ENCODE data around the gene ARSB. TPM values are rescaled to one million over a fixed set of nuclear protein-coding genes. Genes with fewer than 3 reads are reported as not detected.

ARSB gene
- total RNA-seq, 1 donor from 2014 or later, result 16.7 TPM

DNA sequence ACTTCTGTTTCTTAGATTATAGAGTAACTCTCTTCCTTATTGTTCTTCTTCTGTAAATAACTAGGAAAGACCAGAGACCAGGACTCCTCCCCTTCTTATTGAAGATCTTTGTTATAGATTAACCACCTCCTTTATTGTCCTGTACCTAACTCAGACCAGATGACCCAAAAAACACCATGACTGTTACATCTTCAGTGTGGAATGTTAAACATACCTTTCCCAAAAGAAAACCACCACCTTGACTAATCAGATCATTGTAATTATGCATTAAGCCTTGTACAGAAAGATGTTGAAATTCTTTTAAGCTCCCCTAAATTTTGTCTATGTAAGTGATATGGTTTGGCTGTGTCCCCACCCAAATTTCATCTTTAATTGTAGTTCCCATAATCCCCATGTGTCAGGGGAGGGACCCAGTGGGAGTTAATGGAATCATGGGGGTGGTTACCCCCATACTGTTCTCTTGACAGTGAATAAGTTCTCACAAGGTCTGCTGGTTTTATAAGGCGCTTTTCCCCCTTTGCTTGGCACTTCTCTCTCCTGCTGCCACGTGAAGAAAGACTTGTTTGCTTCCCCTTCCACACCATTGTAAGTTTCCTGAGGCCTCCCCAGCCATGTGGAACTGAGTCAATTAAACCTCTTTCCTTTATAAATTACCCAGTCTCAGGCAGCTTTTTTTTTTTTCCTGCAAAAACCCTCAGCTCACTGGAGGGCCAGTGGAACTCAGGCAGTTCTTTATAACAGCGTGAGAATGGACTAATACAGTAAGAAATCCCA is 26.3 kb downstream of the ARSB start:
- DNase-seq (ENCODE audit: low read depth), result peak; percentile 74
- TF ChIP-seq CTCF (conservative IDR thresholded peaks at IDR 0.05; ENCODE audit: low read depth, low read length), result no peak
- no peak overlapping the region for H3K4me3 ChIP-seq (ENCODE audit: low read depth, low read length)

DNA sequence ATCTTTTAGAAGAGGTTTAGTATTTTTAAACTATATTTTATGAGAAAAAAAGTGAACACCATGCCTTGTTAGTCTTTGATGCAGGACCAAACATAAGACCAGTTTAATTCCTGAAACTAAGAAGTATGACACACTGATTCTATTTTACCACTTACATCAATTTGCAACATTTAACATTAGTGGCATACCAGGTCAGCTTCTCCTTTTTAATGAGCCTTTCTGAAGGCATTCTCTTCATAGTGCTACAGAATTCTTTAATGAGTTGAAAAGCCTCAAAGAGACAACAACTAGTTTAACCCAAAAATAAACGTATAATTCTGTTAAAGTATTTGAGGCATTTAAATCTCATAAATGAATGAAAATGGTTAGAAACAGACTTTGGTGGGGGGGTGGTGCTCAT is 28.2 kb downstream of the ARSB start:
- DNase-seq (ENCODE audit: low read depth), result no peak
- H3K4me3 ChIP-seq (ENCODE audit: low read depth, low read length), result no peak overlapping the region
- TF ChIP-seq CTCF (conservative IDR thresholded peaks at IDR 0.05; ENCODE audit: low read depth, low read length), result no peak

DNA sequence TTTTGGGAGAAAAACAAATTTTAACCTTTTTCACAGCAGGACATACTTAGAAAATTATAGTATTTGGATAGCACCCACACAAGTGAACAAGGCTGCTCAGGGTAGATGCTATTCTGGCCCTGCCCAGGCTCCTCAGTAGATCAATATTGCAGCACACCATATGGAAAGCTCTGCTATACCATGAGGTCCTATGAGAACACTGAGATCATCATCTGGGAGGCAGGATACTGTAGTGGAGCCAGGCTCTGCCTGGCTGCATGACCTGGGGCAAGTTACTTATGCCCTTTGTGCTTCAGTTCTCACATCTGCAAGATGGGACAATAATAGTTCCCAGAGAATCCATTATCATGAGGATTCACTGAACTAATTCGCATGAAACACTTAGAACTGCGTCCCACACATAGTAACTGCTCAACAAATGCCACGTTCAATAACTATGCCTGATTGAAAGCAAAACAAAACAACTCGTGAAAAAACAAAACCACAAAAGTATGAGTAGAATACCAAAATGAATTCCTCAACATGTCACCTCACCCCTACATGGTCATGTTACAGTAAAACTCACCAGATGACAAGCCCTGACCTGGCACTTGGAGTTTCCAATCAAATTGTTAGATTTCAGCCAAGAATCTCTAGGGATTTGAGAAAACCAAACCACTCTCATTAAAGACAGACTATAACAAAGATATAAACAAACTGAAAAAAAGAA is 31.9 kb downstream of the ARSB start:
- no peak for TF ChIP-seq CTCF (conservative IDR thresholded peaks at IDR 0.05; ENCODE audit: low read depth, low read length)
- H3K4me3 ChIP-seq (ENCODE audit: low read depth, low read length), result no peak overlapping the region
- no peak for DNase-seq (ENCODE audit: low read depth)

DNA sequence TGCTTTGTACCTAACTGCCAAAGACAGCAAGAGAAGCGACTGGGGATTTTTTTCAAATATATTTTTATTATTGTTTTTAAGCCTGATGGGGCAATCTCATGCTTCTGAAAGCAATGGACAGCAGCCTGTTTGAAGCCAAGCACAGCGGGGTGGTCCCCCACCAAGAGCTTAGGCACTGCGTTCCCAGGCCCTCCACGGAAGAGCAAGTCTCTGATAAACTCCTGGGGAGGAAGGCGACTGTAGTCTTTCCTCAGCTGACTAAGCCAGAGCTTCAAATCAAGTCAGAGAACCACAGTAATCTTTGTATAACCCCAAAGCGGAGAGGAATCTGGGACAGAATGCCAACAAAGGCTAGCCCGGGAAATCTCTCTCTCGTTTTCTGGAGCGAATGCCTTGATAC is 54.4 kb downstream of the ARSB start:
- no peak for DNase-seq (ENCODE audit: low read depth)
- no peak for TF ChIP-seq CTCF (conservative IDR thresholded peaks at IDR 0.05; ENCODE audit: low read depth, low read length)
- H3K4me3 ChIP-seq (ENCODE audit: low read depth, low read length), result no peak overlapping the region

GRCh38 chr5:78929833-78930232 is 55.3 kb downstream of the ARSB start:
- no peak overlapping the region for H3K4me3 ChIP-seq (ENCODE audit: low read depth, low read length)
- TF ChIP-seq CTCF (conservative IDR thresholded peaks at IDR 0.05; ENCODE audit: low read depth, low read length), result no peak
- DNase-seq (ENCODE audit: low read depth), result no peak

DNA sequence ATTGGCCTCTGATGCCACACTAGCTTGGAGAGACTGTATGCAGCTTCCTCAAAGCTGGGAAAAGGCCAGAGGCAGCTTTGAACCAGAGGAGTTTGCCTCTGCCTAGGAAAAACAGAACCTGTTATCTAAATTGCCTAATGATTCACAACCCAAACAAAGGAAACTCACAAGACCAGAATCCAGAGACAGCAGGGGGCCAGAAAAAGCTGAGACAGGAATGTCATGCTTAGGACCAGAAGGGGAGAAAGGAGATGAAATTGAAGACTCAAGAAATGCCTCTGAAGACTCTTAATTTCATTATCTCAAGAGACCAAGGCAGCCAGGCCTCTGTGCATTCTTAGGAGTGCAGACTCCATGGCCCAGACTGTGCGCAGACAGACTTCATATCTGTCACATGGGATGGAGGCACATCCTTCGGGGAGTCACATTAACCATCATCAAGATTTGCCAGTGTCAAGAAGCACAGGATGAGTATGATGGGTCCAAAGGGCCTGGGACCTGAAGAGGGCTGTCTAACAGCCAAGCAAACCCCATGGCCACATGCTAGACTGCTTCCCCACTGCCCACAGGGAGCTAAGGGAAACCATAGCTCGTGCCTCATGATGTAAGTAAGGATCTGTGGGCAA is 57.3 kb downstream of the ARSB start:
- H3K4me3 ChIP-seq (ENCODE audit: low read depth, low read length), result no peak overlapping the region
- TF ChIP-seq CTCF (conservative IDR thresholded peaks at IDR 0.05; ENCODE audit: low read depth, low read length), result no peak
- peak; percentile 18 for DNase-seq (ENCODE audit: low read depth)

All from epithelial cell of proximal tubule (primary cell).